Aorta (tissue), 5 donors: Measurements from ENCODE around the gene ARMC9. TPM values are rescaled to one million over a fixed set of nuclear protein-coding genes. Genes with fewer than 3 reads are reported as not detected.

Source experiments
- ATAC-seq: fragments of 200-7000 bp; cut with Tn5 transposase; one replicate; pipeline ENCODE4 v1.9.1; 2022; ENCODE audit warnings: moderate library complexity; ENCODE audit not compliant: low FRiP score
- DNase-seq, 2 donors: peaks; one replicate each; pipeline ENCODE4 v3.0.0-alpha.2; 2020
- H3K27ac ChIP-seq, 2 donors: one replicate each; pipeline ENCODE4 v1.5.1; 2013; ENCODE audit warnings: low read length in 2 of 2, mild to moderate bottlenecking in 2 of 2, moderate library complexity in 2 of 2, control low read depth in 1 of 2, inconsistent platforms in 1 of 2, low read depth in 1 of 2
- H3K27me3 ChIP-seq, 2 donors: one replicate each; pipeline ENCODE4 v1.6.1; 2013; ENCODE audit warnings: control low read depth in 1 of 2, low read length in 1 of 2, mild to moderate bottlenecking in 1 of 2, moderate library complexity in 1 of 2; ENCODE audit not compliant: insufficient read depth in 2 of 2, control insufficient read depth in 1 of 2
- H3K36me3 ChIP-seq, 2 donors: one replicate each; pipeline ENCODE4 v1.6.1; 2013; ENCODE audit warnings: control low read depth in 1 of 2, low read length in 1 of 2, mild to moderate bottlenecking in 1 of 2; ENCODE audit not compliant: insufficient read depth in 2 of 2, control insufficient read depth in 1 of 2
- H3K4me1 ChIP-seq, 2 donors: one replicate each; pipeline ENCODE4 v1.6.1; 2013; ENCODE audit warnings: low read length in 2 of 2, control low read depth in 1 of 2, mild to moderate bottlenecking in 1 of 2, moderate library complexity in 1 of 2; ENCODE audit not compliant: insufficient read depth in 2 of 2, control insufficient read depth in 1 of 2
- H3K4me3 ChIP-seq, 2 donors: one replicate each; pipeline ENCODE4 v1.5.1; 2013; ENCODE audit warnings: low read length in 2 of 2, control low read depth in 1 of 2, mild to moderate bottlenecking in 1 of 2
- H3K9me3 ChIP-seq: one replicate; pipeline ENCODE4 v1.6.1; 2013; ENCODE audit warnings: mild to moderate bottlenecking, low read length; ENCODE audit not compliant: control insufficient read depth
- WGBS, 2 donors: extraction: QIAGEN DNeasy Blood & Tissue Kit; methylation state at CpG; one replicate each; pipeline ENCODE4 v1.1.7; 2013; 5-methylcytosine and 5-hydroxymethylcytosine counted together
- intact Hi-C, 2 donors: fragments of 100-400 bp; cut with DNase I; formaldehyde crosslinking; loops; one replicate each; pipeline versions ENCODE4 v1.14.2 to v1.15.0; 2022
- polyA plus RNA-seq, 2 donors: library from polyadenylated mRNA; stranded (reverse); fragments of 200-250 nt; gene quantifications; one replicate each; pipeline ENCODE4 v1.2.3, GENCODE V29; 2013
- total RNA-seq, 2 donors: library from RNA; stranded (reverse); fragmentation: NEBNext Ultra II Directional; extraction: Animal tissue kit (Norgen Biotek cat#: 25700); gene quantifications; one replicate each; pipeline ENCODE4 v1.2.1, GENCODE V29; 2021
- donor health status: healthy with polysubstance abuse.
- donor health status: Bipolar disorder and iron deficiency.
- donor health status: DM: no; HTN: no; CAD: no.
- donor health status: DM: no; HTN: no; CAD: no.
- donor health status: DM: yes; HTN: yes; CAD: no.

Gene ARMC9
- total and polyA plus RNA-seq, 4 donors = 6.9 to 86.8 (median 30.6) TPM

DNA sequence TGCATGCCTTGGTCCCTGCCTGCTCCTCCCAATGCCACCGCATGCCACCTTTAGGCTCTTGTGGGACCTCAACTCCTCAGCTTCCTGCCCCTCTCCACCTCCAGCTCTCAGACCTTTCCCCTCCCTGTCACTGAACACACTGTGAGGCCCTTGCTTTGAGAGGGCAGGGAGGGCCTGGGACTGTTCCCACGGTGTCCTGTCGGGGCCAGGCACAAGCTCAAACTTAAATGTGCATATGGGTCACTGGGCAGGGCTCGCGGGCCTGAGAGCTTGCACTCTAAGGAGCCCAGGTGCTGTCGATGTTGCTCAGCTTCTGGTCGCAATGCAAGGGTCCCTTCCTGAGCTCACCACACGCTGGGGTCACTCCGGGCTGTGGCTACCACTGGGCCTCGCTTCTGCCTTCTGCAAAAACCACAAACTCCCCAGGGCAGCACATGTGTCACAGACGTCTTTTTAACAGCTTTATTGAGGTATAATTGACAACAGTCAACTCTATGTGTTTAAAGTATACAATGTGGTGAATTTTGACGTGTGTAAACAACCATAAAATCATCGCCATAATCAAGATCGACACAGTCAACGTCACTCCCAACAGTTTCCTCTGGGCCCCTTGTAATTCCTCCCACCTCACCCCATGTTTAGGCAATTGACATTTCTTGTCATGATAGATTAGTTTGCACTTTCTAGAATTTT lies 185.1 kb downstream of the ARMC9 start:
- DNase-seq (no peak), ATAC-seq (no peak)
- H3K36me3 ChIP-seq = no peaks in the 10 kb centered on the region
- no peak overlapping the region for H3K4me3 ChIP-seq
- H3K27ac ChIP-seq = no peak overlapping the region
- H3K9me3 ChIP-seq = no peaks in the 10 kb centered on the region
- no peaks in the 10 kb centered on the region for H3K27me3 ChIP-seq
- no peaks in the 10 kb centered on the region for H3K4me1 ChIP-seq
- intact Hi-C loops = no loop called here
- WGBS, 2 donors = 78 to 82% methylated on average over 15 of the region's 15 CpGs

DNA sequence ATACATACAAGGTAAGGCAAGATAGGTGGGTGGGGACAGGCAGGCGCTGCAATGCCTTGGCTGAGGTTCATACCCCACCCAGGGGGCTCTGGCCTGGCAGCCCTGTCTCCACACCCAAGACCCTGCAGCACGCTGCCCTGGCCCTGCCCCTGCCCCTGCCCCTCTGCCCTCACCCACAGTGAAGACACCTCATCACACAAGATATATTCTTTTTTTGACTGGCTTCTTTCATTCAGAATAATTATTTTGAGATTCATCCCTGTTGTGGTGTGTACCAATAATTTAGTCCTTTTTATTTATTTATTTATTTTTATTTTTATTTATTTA lies 185.6 kb downstream of the ARMC9 start:
- no peak for ATAC-seq
- H3K4me1 ChIP-seq = no peaks in the 10 kb centered on the region
- H3K27ac ChIP-seq = no peak overlapping the region

DNA sequence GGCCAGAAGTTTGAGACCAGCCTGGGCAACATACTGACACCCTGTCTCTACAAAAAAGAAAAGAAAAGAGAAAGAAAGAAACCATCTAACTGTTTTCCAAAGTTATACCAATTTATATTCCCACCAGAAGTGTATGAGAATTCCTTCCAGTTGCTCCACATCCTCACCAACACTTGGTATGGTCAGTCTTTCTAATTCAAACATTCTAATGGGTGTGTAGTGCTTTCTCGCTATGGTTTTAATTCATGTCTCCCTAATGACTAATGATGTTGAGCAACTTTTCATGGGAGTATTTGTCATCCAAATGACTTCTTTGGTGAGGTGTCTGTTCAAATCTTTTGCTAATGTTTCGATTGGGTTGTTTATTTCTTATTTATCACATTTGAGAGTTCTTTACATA lies 186.5 kb downstream of the ARMC9 start:
- ATAC-seq (no peak), DNase-seq (no peak)
- Histone ChIP-seq H3K4me3 (no peak overlapping the region), H3K4me1 (no peaks in the 10 kb centered on the region), H3K27ac (no peak overlapping the region), H3K27me3 (no peaks in the 10 kb centered on the region), H3K9me3 (no peaks in the 10 kb centered on the region), H3K36me3 (no peaks in the 10 kb centered on the region)
- intact Hi-C loops = no loop called here
- 99 to 100% methylated on average over 2 of the region's 2 CpGs for WGBS, 2 donors

More for the DNA sequence above, 185.6 kb downstream of the ARMC9 start:
- Histone ChIP-seq H3K27me3 (no peaks in the 10 kb centered on the region), H3K4me3 (no peak overlapping the region), H3K9me3 (no peaks in the 10 kb centered on the region), H3K36me3 (no peaks in the 10 kb centered on the region)
- no peak for DNase-seq
- intact Hi-C loops = no loop called here
- WGBS, 2 donors = 89 to 97% methylated on average over 2 of the region's 2 CpGs

DNA sequence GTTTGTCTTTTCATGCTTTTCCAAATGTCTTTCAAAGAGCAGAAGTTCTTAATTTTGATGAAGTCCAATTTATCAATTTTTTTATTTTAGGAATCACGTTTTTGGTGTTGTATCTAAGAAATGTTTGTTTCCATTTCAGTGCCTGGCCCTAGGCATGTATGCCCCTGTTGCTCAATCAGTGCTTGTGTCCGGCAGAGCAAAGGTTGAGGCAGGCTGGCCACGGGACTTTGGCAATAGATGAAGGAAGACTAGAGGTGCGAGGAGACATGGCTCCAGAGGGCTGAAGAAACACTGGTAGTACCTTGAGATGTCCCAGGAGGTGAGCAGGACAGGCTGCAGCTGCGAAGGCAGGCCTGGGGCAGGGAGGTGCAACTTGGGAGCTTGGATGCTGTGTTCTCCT lies 187.0 kb downstream of the ARMC9 start:
- intact Hi-C loops = no loop called here
- H3K9me3 ChIP-seq = no peaks in the 10 kb centered on the region
- 92 to 93% methylated on average over 5 of the region's 5 CpGs for WGBS, 2 donors
- H3K27me3 ChIP-seq = no peaks in the 10 kb centered on the region
- no peak for DNase-seq
- H3K4me3 ChIP-seq = no peak overlapping the region
- no peak overlapping the region for H3K27ac ChIP-seq
- no peaks in the 10 kb centered on the region for H3K4me1 ChIP-seq
- no peaks in the 10 kb centered on the region for H3K36me3 ChIP-seq
- ATAC-seq = no peak

DNA sequence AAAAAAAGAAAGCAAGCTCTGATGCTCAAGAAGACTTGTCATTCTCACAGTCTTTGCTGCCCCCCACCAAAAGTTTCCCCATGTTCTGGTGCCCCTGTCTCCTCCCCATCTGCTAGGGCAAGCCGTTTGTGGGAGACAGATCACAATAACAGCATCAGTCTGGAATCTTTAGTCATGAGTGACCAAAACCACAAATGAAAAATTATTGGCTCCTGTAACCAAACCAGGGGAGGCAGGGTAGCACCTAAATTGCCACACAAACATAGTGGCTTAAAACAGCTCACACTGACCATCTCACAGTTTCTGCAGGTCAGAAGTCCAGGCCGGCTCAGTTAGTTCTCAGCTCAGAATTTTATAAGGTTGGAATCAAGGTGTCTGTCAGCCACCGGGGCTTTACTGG lies 188.0 kb downstream of the ARMC9 start:
- ATAC-seq (no peak), DNase-seq (no peak)
- H3K4me3 ChIP-seq = no peak overlapping the region
- H3K4me1 ChIP-seq = no peaks in the 10 kb centered on the region
- no peaks in the 10 kb centered on the region for H3K36me3 ChIP-seq
- H3K27ac ChIP-seq = no peak overlapping the region
- intact Hi-C loops = no loop called here
- H3K27me3 ChIP-seq = no peaks in the 10 kb centered on the region
- 85 to 87% methylated on average over 3 of the region's 3 CpGs for WGBS, 2 donors
- H3K9me3 ChIP-seq = no peaks in the 10 kb centered on the region

DNA sequence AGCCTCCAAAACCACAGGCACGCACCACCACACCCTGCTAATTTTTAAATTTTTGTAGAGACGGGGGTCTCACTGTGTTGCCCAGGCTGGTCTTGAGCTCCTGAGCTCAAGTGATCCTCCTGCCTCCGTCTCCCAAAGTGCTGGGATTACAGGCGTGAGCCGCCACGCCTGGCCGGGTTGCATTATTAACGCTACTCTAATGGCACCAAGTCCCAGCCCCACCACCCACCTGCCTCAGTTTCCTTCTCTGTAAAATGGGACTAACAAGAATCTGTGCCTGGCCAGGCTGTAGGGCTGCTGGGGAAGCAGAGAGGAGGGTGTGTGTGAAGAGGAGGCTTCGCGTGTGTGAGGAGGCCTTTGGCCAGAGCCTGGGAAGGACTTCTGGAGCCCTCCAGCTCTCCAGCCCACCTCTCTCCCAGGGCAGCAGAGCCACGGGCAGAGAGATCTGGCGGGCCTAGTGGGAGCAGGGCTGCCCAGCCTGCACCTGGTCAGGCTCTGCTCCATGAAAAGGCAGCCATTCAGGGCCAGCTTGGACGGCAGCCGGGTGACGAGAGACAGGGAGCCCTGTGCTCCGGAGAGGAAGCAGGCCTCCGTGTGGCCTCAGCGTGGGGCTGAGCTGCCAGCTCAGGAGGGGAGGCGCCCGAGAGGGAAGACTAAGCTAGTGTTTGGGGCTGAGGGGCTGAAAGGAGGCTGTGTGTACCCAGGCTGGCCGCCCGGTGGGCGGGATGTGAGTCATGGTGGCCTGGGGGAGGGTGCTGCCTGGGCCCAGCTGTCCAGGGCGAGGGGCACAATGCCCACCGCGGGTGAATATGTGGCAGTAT lies 189.7 kb downstream of the ARMC9 start:
- Histone ChIP-seq H3K9me3 (no peaks in the 10 kb centered on the region), H3K4me3 (no peak overlapping the region), H3K27ac (no peak overlapping the region), H3K27me3 (no peaks in the 10 kb centered on the region), H3K36me3 (no peaks in the 10 kb centered on the region), H3K4me1 (no peaks in the 10 kb centered on the region)
- intact Hi-C loops = no loop called here
- 47 to 53% methylated on average over 26 of the region's 26 CpGs for WGBS, 2 donors
- peak; percentile 74 to 79 for DNase-seq
- ATAC-seq = peak; percentile 59

DNA sequence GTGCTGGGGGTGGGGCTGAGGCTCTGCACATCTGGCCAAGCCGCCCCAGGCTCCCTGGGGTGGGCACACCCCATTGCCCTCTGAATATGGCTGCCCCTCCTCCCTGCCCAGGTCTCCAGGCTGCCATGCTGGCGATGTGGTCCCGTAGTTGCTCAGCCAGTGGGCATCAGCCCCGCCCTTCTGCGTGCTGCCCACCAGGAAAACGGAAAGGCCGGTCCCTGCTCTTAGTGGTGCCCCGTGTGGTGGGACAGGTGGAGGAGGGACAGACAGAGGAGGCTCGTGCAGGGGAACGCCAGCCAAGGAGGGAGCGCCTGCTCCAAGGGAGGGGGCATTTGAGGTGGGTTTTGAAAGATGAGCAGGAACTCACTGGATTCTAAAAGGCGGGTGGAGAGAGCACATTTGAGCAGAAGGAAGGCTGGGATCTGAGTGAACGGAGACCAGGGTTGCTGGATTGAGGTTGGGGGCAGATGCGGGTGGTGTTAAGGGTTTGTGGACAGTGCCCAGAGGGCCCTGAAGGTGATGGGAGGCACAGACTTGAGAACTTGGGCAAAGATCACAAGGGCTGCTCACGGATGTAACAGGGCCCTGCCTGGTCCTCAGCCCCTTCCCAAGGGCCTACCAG lies 190.4 kb downstream of the ARMC9 start:
- Histone ChIP-seq H3K27me3 (no peaks in the 10 kb centered on the region), H3K36me3 (no peaks in the 10 kb centered on the region), H3K4me1 (no peaks in the 10 kb centered on the region), H3K9me3 (no peaks in the 10 kb centered on the region), H3K27ac (no peak overlapping the region), H3K4me3 (no peak overlapping the region)
- DNase-seq (no peak), ATAC-seq (peak; percentile 11)
- intact Hi-C loops = no loop called here
- 90 to 94% methylated on average over 15 of the region's 15 CpGs for WGBS, 2 donors

DNA sequence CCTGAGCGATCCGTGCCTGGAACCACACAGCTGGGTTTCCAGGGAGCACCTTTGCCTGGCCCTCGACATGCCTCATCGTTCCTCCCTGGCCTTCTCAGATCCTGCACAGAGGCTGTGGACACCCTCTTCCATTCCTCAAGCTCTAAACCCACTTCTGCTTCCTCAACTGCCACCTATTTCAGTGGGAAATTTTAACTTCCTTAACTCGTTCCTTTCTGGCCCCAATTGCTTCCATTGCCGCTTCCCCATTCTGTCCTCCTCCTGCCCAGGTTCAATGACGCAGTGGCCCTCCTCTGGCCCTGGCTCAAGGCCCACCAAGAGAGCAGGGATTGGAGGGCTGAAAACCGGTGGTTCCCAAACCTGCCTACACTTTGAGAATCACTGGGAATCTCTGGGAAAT lies 192.2 kb downstream of the ARMC9 start:
- Histone ChIP-seq H3K9me3 (no peaks in the 10 kb centered on the region), H3K4me1 (no peaks in the 10 kb centered on the region), H3K27ac (no peak overlapping the region), H3K4me3 (no peak overlapping the region), H3K27me3 (no peaks in the 10 kb centered on the region), H3K36me3 (no peaks in the 10 kb centered on the region)
- ATAC-seq (no peak), DNase-seq (no peak)
- intact Hi-C loops = no loop called here
- 90 to 93% methylated on average over 8 of the region's 8 CpGs for WGBS, 2 donors

DNA sequence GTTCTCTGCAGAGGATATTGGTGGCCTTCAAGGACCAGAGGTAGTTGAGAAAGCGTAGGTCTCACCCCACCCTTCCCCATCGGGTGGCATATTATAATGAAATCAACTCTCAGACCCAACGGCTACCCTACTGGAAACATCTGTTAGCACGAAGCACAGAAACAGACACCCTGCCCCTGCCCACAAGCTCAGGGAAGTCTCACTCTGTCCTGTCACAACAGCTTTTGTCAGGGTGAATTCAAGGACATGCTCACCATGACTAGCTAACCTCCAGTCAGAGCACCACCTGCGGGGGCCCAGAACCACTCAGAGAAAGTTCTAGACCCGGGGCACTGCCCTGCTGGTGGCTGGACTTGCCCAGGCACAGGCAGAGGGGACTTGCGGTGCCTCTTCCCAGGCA lies 193.6 kb downstream of the ARMC9 start:
- no peak overlapping the region for H3K27ac ChIP-seq
- no peaks in the 10 kb centered on the region for H3K4me1 ChIP-seq
- 90 to 93% methylated on average over 7 of the region's 7 CpGs for WGBS, 2 donors
- DNase-seq = no peak
- H3K9me3 ChIP-seq = no peaks in the 10 kb centered on the region
- no peaks in the 10 kb centered on the region for H3K36me3 ChIP-seq
- H3K27me3 ChIP-seq = no peaks in the 10 kb centered on the region
- no peak overlapping the region for H3K4me3 ChIP-seq
- intact Hi-C loops = no loop called here
- no peak for ATAC-seq
